Measurements from ENCODE around the gene DZIP3. TPM values are rescaled to one million over a fixed set of nuclear protein-coding genes. Genes with fewer than 3 reads are reported as not detected.

DZIP3 gene
- total RNA-seq, 4 donors from 2014 or later: 3.6 to 7.9 (median 5.7) TPM

DNA sequence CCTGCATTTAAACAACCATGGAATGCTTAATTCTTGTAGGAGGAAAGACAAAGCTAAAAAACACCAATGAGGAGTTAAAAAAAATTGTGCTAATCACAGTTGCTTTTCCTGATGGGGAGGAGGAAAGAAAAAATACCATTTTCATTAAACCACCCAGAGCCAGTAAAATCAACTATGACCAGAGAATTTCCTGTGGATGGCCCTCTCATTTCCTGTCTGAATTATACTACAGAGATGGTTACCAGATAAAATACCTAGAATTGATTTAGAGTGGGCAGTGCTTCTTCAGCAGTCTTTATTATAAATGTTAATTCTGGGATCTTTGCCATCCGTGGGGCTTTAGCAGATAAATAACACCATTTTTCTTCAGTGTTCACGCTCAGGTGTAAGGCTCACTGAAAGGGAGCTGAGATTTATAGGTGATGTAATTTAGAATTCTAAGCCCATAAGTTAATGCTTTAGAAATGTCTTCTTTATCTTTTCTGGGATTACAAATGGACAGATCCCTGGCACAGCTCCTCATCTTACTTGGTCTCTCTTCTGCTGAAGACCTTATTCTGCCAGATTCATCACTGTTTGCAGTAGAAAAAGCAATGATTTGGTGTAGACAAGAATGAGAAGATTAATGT is 129.8 kb downstream of the DZIP3 start:
- ATAC-seq (ENCODE audit: low FRiP score): no peak
- no peak for DNase-seq (ENCODE audit: low spot score)
- TF ChIP-seq, protein P1, sequence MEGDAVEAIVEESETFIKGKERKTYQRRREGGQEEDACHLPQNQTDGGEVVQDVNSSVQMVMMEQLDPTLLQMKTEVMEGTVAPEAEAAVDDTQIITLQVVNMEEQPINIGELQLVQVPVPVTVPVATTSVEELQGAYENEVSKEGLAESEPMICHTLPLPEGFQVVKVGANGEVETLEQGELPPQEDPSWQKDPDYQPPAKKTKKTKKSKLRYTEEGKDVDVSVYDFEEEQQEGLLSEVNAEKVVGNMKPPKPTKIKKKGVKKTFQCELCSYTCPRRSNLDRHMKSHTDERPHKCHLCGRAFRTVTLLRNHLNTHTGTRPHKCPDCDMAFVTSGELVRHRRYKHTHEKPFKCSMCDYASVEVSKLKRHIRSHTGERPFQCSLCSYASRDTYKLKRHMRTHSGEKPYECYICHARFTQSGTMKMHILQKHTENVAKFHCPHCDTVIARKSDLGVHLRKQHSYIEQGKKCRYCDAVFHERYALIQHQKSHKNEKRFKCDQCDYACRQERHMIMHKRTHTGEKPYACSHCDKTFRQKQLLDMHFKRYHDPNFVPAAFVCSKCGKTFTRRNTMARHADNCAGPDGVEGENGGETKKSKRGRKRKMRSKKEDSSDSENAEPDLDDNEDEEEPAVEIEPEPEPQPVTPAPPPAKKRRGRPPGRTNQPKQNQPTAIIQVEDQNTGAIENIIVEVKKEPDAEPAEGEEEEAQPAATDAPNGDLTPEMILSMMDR (IDR thresholded peaks at IDR 0.05): no peak

DNA sequence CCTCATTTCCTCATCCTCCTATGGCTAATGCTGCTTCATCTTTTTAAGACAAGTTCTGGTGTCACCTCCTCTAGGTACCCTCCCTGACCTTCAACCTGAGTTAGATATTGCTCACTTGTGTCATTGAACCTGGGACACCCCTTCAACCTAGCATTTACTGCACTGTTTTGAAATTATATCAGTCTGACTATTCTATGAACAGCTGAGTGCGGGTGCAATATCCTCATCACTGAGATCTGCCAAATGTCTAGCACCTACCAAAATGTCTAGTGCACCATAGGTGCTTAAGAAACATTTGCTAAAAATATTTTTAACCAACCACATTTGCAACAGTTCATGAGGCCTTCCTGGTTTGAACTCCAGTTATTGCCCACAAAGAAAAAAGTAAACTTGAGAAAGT is 133.2 kb downstream of the DZIP3 start:
- no peak for ATAC-seq (ENCODE audit: low FRiP score)
- TF ChIP-seq, protein P1 (IDR thresholded peaks at IDR 0.05): no peak
- DNase-seq (ENCODE audit: low spot score): no peak

DNA sequence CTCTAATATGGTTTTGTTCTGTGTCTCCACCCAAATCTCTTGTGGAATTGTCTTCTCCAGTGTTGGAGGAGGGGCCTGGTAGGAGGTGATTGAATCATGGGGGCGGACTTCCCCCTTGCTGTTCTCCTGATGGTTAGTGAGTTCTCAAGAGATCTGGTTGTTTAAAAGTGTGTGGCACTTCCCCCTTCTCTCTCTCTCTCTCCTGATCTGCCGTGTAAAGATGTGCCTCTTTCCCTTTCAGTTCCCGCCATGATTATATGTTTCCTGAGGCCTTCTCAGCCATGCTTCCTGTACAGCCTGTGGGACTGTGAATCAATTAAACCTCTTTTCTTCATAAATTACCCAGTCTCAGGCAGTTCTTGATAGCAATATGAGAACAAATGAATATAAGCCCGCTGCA is 134.6 kb downstream of the DZIP3 start:
- no peak for DNase-seq (ENCODE audit: low spot score)
- no peak for ATAC-seq (ENCODE audit: low FRiP score)
- TF ChIP-seq, protein P1 (IDR thresholded peaks at IDR 0.05): no peak

DNA sequence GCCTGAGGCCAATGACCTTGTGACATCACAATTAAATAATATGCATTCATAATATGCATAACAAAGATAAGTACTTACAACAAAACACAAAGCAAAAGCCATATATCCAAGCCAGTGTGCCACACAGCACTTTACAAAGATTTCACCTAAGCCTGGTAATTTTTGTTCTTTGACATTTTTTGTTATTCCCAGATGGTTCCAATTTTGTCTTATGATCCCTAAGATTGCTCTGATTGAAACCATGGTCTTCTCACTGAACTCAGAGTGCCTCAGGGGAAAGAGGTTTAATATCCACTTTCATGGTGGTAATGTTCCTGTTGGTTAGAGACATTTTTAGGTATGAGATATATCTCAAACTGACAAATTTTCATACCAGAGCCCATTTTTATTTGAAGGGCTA is 138.6 kb downstream of the DZIP3 start:
- DNase-seq (ENCODE audit: low spot score): no peak
- ATAC-seq (ENCODE audit: low FRiP score): no peak

DNA sequence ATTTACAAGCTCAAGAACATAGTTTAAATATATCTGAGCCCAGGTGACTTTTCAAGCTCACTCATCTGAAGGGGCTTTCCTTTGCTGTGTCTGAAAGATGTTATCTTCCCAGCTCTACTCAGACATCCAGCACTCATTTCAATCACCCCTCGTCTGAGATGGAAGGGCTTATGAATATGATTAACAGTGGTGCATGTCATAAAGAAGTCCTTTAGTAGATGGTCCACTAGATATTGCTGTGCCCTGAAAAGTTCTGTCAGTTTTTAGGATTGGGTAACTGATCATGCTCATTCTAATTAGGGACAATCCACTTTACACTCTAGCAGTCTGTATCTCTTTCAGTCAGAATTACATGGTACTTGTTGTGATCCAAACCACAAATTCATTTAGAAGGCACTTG is 139.4 kb downstream of the DZIP3 start:
- ATAC-seq (ENCODE audit: low FRiP score) (no peak), DNase-seq (ENCODE audit: low spot score) (no peak)
- TF ChIP-seq, protein P1 (IDR thresholded peaks at IDR 0.05): no peak

More for the DNA sequence above, 138.6 kb downstream of the DZIP3 start:
- TF ChIP-seq, protein P1 (IDR thresholded peaks at IDR 0.05): no peak

DNA sequence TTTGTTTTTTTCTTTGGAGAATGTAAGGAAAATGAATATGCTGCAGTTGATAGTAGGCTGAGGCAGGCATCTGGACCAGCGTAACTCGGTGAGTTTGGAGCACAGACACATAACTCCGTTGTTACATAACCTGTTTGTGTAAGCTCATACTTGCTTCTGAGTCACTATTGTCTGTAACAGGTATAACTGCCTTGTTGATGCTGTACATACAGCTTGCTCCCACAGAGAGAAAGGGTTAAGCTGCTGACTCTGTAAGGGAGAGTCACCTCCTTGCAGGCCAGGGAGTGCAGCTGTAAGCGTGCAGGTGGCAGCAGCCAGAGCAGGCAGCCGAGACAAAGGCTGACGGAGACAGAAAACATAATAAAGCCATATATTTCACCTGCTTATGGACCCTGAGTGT is 147.3 kb downstream of the DZIP3 start:
- ATAC-seq (ENCODE audit: low FRiP score) (no peak), DNase-seq (ENCODE audit: low spot score) (no peak)
- TF ChIP-seq, protein P1 (IDR thresholded peaks at IDR 0.05): no peak

DNA sequence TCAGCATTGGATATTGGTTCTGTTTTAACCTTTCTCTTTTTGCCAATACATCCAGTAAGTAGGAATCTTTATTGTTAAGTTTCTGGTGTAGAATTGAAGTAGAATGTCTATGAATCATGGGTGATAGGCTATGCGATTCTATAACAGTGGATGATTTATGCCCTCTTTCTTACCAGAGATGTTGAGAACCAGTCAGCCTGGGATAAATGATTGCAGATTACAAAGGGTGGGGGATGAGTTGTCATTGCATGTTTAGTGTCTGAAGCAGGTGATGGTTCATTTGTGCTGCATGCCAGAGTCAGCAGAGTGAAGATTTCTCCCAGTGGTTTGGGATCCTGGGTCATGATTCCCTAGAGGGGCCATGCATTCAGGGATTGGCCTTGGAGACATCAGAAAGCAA is 153.4 kb downstream of the DZIP3 start:
- ATAC-seq (ENCODE audit: low FRiP score): no peak
- TF ChIP-seq, protein P1 (IDR thresholded peaks at IDR 0.05): no peak
- DNase-seq (ENCODE audit: low spot score): no peak
